ENCODE data around the gene ATRX. TPM values are rescaled to one million over a fixed set of nuclear protein-coding genes. Genes with fewer than 3 reads are reported as not detected.
"Not testable (repeated sequence)": the region's sequence is repeated elsewhere in the genome, so short reads cannot be mapped to it uniquely, and the experiment has no call there.

ATRX gene
- total RNA-seq, 1 experiment from 2014 or later, result 85.8 TPM

GRCh38 chrX:77689376-77689775 lies 96.6 kb downstream of the ATRX start:
- no peak for DNase-seq (ENCODE audit: low read depth, low spot score)
- intact Hi-C loops (cut with micrococcal nuclease; ENCODE audit: unreplicated experiment), result no loop called here
- TF ChIP-seq POLR2AphosphoS5 (IDR thresholded peaks at IDR 0.05; ENCODE audit: low read depth, low read length) (no peak), SIN3A (IDR thresholded peaks at IDR 0.05; ENCODE audit: borderline replicate concordance, insufficient read depth, low read depth, low read length) (no peak), REST (IDR thresholded peaks at IDR 0.05; ENCODE audit: insufficient read depth in 1 of 2, low read depth in 2 of 2, low read length in 1 of 2) (no peak), TCF7L2 (IDR thresholded peaks at IDR 0.05; ENCODE audit: low read depth, low read length) (no peak), CTCF (IDR thresholded peaks at IDR 0.05) (no peak)
- Histone ChIP-seq H3K36me3 (ENCODE audit: control insufficient read depth, insufficient read depth, low read length) (peaks cover 9% of the 10 kb centered on the region), H3K27me3 (ENCODE audit: control insufficient read depth, insufficient read depth, low read length) (no peaks in the 10 kb centered on the region), H3K27ac (ENCODE audit: low read length) (no peak overlapping the region), H3K4me1 (ENCODE audit: control insufficient read depth, insufficient read depth, low read length) (no peaks in the 10 kb centered on the region), H3K9me3 (ENCODE audit: control insufficient read depth, insufficient read depth, low read depth, low read length) (no peaks in the 10 kb centered on the region), H3K4me3 (ENCODE audit: low read depth in 2 of 2, low read length in 2 of 2) (no peak overlapping the region)
- ChIA-PET POLR2A (no interaction called here), CTCF (no interaction called here)
- no TSS peak for BruUV-seq (replicated peaks)
- no peak for ATAC-seq
- in situ Hi-C loops (cut with HindIII; ENCODE audit: low pct_unique_long_range_greater_than_20kb, low sequenced_read_pairs), result no loop called here

GRCh38 chrX:77685683-77686082 lies 100.3 kb downstream of the ATRX start:
- H3K4me3 ChIP-seq (ENCODE audit: low read depth in 2 of 2, low read length in 2 of 2); DNase-seq (ENCODE audit: low read depth, low spot score); in situ Hi-C loops (cut with HindIII; ENCODE audit: low pct_unique_long_range_greater_than_20kb, low sequenced_read_pairs); H3K4me1 ChIP-seq (ENCODE audit: control insufficient read depth, insufficient read depth, low read length); intact Hi-C loops (cut with micrococcal nuclease; ENCODE audit: unreplicated experiment); H3K27me3 ChIP-seq (ENCODE audit: control insufficient read depth, insufficient read depth, low read length); H3K9me3 ChIP-seq (ENCODE audit: control insufficient read depth, insufficient read depth, low read depth, low read length); POLR2A ChIA-PET; ATAC-seq; CTCF ChIA-PET; H3K27ac ChIP-seq (ENCODE audit: low read length); BruUV-seq (replicated peaks): not testable (repeated sequence)
- H3K36me3 ChIP-seq (ENCODE audit: control insufficient read depth, insufficient read depth, low read length), result peaks cover 13% of the 10 kb centered on the region

- no TSS peak for BruUV-seq (replicated peaks)
- TF ChIP-seq SIN3A (IDR thresholded peaks at IDR 0.05; ENCODE audit: borderline replicate concordance, insufficient read depth, low read depth, low read length), result no peak
- TF ChIP-seq CTCF (IDR thresholded peaks at IDR 0.05), result no peak
- no peak for TF ChIP-seq REST (IDR thresholded peaks at IDR 0.05; ENCODE audit: insufficient read depth in 1 of 2, low read depth in 2 of 2, low read length in 1 of 2)
- no peak for TF ChIP-seq POLR2AphosphoS5 (IDR thresholded peaks at IDR 0.05; ENCODE audit: low read depth, low read length)
- no peak for TF ChIP-seq TCF7L2 (IDR thresholded peaks at IDR 0.05; ENCODE audit: low read depth, low read length)
- H3K36me3 ChIP-seq (ENCODE audit: control insufficient read depth, insufficient read depth, low read length), result peaks cover 10% of the 10 kb centered on the region
Observed at GRCh38 chrX:77679144-77679543, 106.9 kb downstream of the ATRX start.

More at GRCh38 chrX:77679144-77679543, 106.9 kb downstream of the ATRX start:
- POLR2A ChIA-PET, result no interaction called here
- Histone ChIP-seq H3K4me3 (ENCODE audit: low read depth in 2 of 2, low read length in 2 of 2) (no peak overlapping the region), H3K4me1 (ENCODE audit: control insufficient read depth, insufficient read depth, low read length) (no peaks in the 10 kb centered on the region), H3K27ac (ENCODE audit: low read length) (no peak overlapping the region), H3K27me3 (ENCODE audit: control insufficient read depth, insufficient read depth, low read length) (no peaks in the 10 kb centered on the region), H3K9me3 (ENCODE audit: control insufficient read depth, insufficient read depth, low read depth, low read length) (no peaks in the 10 kb centered on the region)
- in situ Hi-C loops (cut with HindIII; ENCODE audit: low pct_unique_long_range_greater_than_20kb, low sequenced_read_pairs), result no loop called here
- ATAC-seq (no peak), DNase-seq (ENCODE audit: low read depth, low spot score) (no peak)
- CTCF ChIA-PET, result no interaction called here
- intact Hi-C loops (cut with micrococcal nuclease; ENCODE audit: unreplicated experiment), result no loop called here

Measured in Panc1 (cell line).